ENCODE results near the gene KRTAP10-3.

GRCh38 chr21:44568261-44568660 lies 9.7 kb upstream of the KRTAP10-3 start:
- TF ChIP-seq CTCF (IDR thresholded peaks at IDR 0.05; ENCODE audit: insufficient read depth, low read depth, low read length) (no peak), EZH2 (IDR thresholded peaks at IDR 0.05; ENCODE audit: insufficient read depth, low read length) (no peak)

All from astrocyte (in vitro differentiated cells and primary cell).